Astrocyte (in vitro differentiated cells and primary cell): ENCODE data around the gene IPPK. TPM values are rescaled to one million over a fixed set of nuclear protein-coding genes. Genes with fewer than 3 reads are reported as not detected.
A peak's percentile ranks its signal among the peaks of the same experiment; 100 is the strongest.

ENCODE experiments used
- DNase-seq: peaks from one replicate; pipeline ENCODE4 v3.0.0-alpha.2; 2010; ENCODE audit warnings: low read depth
- FAIRE-seq: peaks from 2 replicates; lab custom pipeline; 2011; peaks lifted over from hg19 to GRCh38; lab: Jason Lieb, UNC
- H2AFZ ChIP-seq: 2 replicates; pipeline ENCODE4 v1.6.0; 2012; ENCODE audit warnings: low read depth, low read length, inconsistent platforms
- H3K27ac ChIP-seq: 2 replicates; pipeline ENCODE4 v1.5.1; 2011; ENCODE audit warnings: low read depth, low read length, inconsistent platforms
- H3K27me3 ChIP-seq: 2 replicates; pipeline ENCODE4 v1.6.0; 2011; ENCODE audit warnings: low read length, inconsistent platforms; ENCODE audit not compliant: insufficient read depth
- H3K36me3 ChIP-seq: 2 replicates; pipeline ENCODE4 v1.5.1; 2011; ENCODE audit warnings: low read length, inconsistent platforms; ENCODE audit not compliant: insufficient read depth
- H3K4me1 ChIP-seq: 2 replicates; pipeline ENCODE4 v1.5.1; 2011; ENCODE audit warnings: low read length, inconsistent platforms; ENCODE audit not compliant: insufficient read depth
- H3K4me2 ChIP-seq: 2 replicates; pipeline ENCODE4 v1.6.0; 2012; ENCODE audit warnings: low read length, inconsistent platforms
- H3K4me3 ChIP-seq: 2 replicates; pipeline ENCODE4 v1.5.1; 2011; ENCODE audit warnings: low read depth, mild to moderate bottlenecking, low read length, inconsistent platforms; ENCODE audit not compliant: insufficient read depth
- H3K79me2 ChIP-seq: 2 replicates; pipeline ENCODE4 v1.6.0; 2012; ENCODE audit warnings: mild to moderate bottlenecking, low read length, inconsistent platforms; ENCODE audit not compliant: insufficient read depth
- H3K9ac ChIP-seq: 2 replicates; pipeline ENCODE4 v1.6.0; 2012; ENCODE audit warnings: mild to moderate bottlenecking, low read length, inconsistent platforms
- H3K9me3 ChIP-seq: 2 replicates; pipeline ENCODE4 v1.5.1; 2012; ENCODE audit warnings: low read depth, mild to moderate bottlenecking, low read length, inconsistent platforms; ENCODE audit not compliant: insufficient read depth
- H4K20me1 ChIP-seq: 2 replicates; pipeline ENCODE4 v1.6.0; 2012; ENCODE audit warnings: low read length, inconsistent platforms; ENCODE audit not compliant: insufficient read depth
- H3K27ac Mint-ChIP-seq: one replicate; pipeline ENCODE4 v1.8.0; 2021; ENCODE audit warnings: mild to moderate bottlenecking, mixed read lengths; ENCODE audit not compliant: unreplicated experiment
- H3K27me3 Mint-ChIP-seq: one replicate; pipeline ENCODE4 v1.8.0; 2021; ENCODE audit warnings: low read depth, mixed read lengths; ENCODE audit not compliant: unreplicated experiment
- H3K36me3 Mint-ChIP-seq: one replicate; pipeline ENCODE4 v1.8.0; 2021; ENCODE audit warnings: low read depth, mixed read lengths; ENCODE audit not compliant: unreplicated experiment
- H3K4me1 Mint-ChIP-seq: one replicate; pipeline ENCODE4 v1.8.0; 2021; ENCODE audit warnings: low read depth, mixed read lengths; ENCODE audit not compliant: unreplicated experiment
- H3K4me3 Mint-ChIP-seq: one replicate; pipeline ENCODE4 v1.8.0; 2021; ENCODE audit warnings: mild to moderate bottlenecking, moderate library complexity, mixed read lengths; ENCODE audit not compliant: unreplicated experiment
- H3K9me3 Mint-ChIP-seq: one replicate; pipeline ENCODE4 v1.8.0; 2021; ENCODE audit warnings: mild to moderate bottlenecking, mixed read lengths; ENCODE audit not compliant: unreplicated experiment
- CTCF ChIP-seq: IDR thresholded peaks from 2 replicates; pipeline ENCODE4 v1.5.1; 2011; ENCODE audit warnings: low read depth, mild to moderate bottlenecking, inconsistent platforms, low read length, moderate library complexity; ENCODE audit not compliant: insufficient read depth
- EZH2 ChIP-seq: IDR thresholded peaks from 2 replicates; pipeline ENCODE4 v1.6.1; 2012; ENCODE audit warnings: mild to moderate bottlenecking, low read length, inconsistent platforms; ENCODE audit not compliant: insufficient read depth
- total RNA-seq: library from RNA; stranded (reverse); gene quantifications from 2 replicates; pipeline ENCODE4 v1.2.1, GENCODE V29; 2021

The IPPK gene
- total RNA-seq, 1 donor from 2014 or later = 14.1 TPM

- H3K4me1 Mint-ChIP-seq = peaks cover 1% of the 10 kb centered on the region
- Histone ChIP-seq H3K27me3 (no peaks in the 10 kb centered on the region), H3K4me3 (no peak overlapping the region), H3K36me3 (peaks cover 5% of the 10 kb centered on the region), H2AFZ (no peak overlapping the region), H3K79me2 (peaks cover 5% of the 10 kb centered on the region), H3K9ac (no peak overlapping the region), H3K4me1 (no peaks in the 10 kb centered on the region), H3K9me3 (no peaks in the 10 kb centered on the region), H3K4me2 (no peak overlapping the region), H3K27ac (no peak overlapping the region), H4K20me1 (peaks cover 5% of the 10 kb centered on the region)
- FAIRE-seq = no peak
- H3K36me3 Mint-ChIP-seq = peaks cover 16% of the 10 kb centered on the region
- DNase-seq = no peak
- peaks cover 3% of the 10 kb centered on the region for H3K9me3 Mint-ChIP-seq
- no peak overlapping the region for H3K27ac Mint-ChIP-seq
- TF ChIP-seq EZH2 = no peak
- TF ChIP-seq CTCF = peak; percentile 6
- H3K4me3 Mint-ChIP-seq = no peak overlapping the region
- no peaks in the 10 kb centered on the region for H3K27me3 Mint-ChIP-seq
Measured at GRCh38 chr9:92706218-92706940, 36.4 kb upstream of the IPPK start.

GRCh38 chr9:92704528-92704927 lies 34.6 kb upstream of the IPPK start:
- Histone ChIP-seq H3K4me2 (no peak overlapping the region), H3K9me3 (no peaks in the 10 kb centered on the region), H3K9ac (no peak overlapping the region), H3K4me3 (no peak overlapping the region), H4K20me1 (peaks cover 5% of the 10 kb centered on the region), H3K36me3 (no peaks in the 10 kb centered on the region), H3K4me1 (no peaks in the 10 kb centered on the region), H3K27me3 (no peaks in the 10 kb centered on the region), H3K79me2 (peaks cover 5% of the 10 kb centered on the region), H2AFZ (no peak overlapping the region), H3K27ac (no peak overlapping the region)
- Mint-ChIP-seq H3K9me3 (peaks cover 3% of the 10 kb centered on the region), H3K27ac (no peak overlapping the region), H3K4me3 (no peak overlapping the region), H3K4me1 (no peaks in the 10 kb centered on the region), H3K36me3 (peaks cover 10% of the 10 kb centered on the region), H3K27me3 (no peaks in the 10 kb centered on the region)
- TF ChIP-seq CTCF = no peak
- no peak for TF ChIP-seq EZH2
- DNase-seq (peak; percentile 11), FAIRE-seq (no peak)

GRCh38 chr9:92696619-92697018 lies 26.7 kb upstream of the IPPK start:
- H3K4me1 ChIP-seq = no peaks in the 10 kb centered on the region
- no peak overlapping the region for H3K9ac ChIP-seq
- H4K20me1 ChIP-seq = no peaks in the 10 kb centered on the region
- Mint-ChIP-seq H3K9me3 (peaks cover 29% of the 10 kb centered on the region), H3K36me3 (peaks cover 14% of the 10 kb centered on the region), H3K27ac (no peak overlapping the region), H3K4me1 (no peaks in the 10 kb centered on the region), H3K4me3 (no peak overlapping the region), H3K27me3 (no peaks in the 10 kb centered on the region)
- no peaks in the 10 kb centered on the region for H3K36me3 ChIP-seq
- no peak overlapping the region for H3K4me2 ChIP-seq
- H3K4me3 ChIP-seq = no peak overlapping the region
- no peaks in the 10 kb centered on the region for H3K27me3 ChIP-seq
- DNase-seq = no peak
- FAIRE-seq = no peak
- H2AFZ ChIP-seq = no peak overlapping the region
- H3K27ac ChIP-seq = no peak overlapping the region
- peaks cover 2% of the 10 kb centered on the region for H3K9me3 ChIP-seq
- no peaks in the 10 kb centered on the region for H3K79me2 ChIP-seq
- TF ChIP-seq EZH2 = no peak
- no peak for TF ChIP-seq CTCF
